Heart left ventricle (tissue), 16 donors: ENCODE data around the gene TNS3. TPM values are rescaled to one million over a fixed set of nuclear protein-coding genes. Genes with fewer than 3 reads are reported as not detected.
A peak's percentile ranks its signal among the peaks of the same experiment; 100 is the strongest.
"Not testable (repeated sequence)": the region's sequence is repeated elsewhere in the genome, so short reads cannot be mapped to it uniquely, and the experiment has no call there.

Experiments
- ATAC-seq, 4 donors: fragments of 200-7000 bp; cut with Tn5 transposase; one replicate each; pipeline ENCODE4 v1.9.1; 2020 to 2022; ENCODE audit warnings: moderate library complexity in 4 of 4, mild to moderate bottlenecking in 3 of 4, moderate number of reproducible peaks in 1 of 4
- DNase-seq, 5 donors: peaks; one replicate each; pipeline ENCODE4 v3.0.0-alpha.2; 2020
- H3K27ac ChIP-seq, 12 donors: fragments of 200-600 bp; sonication (generic) in 4 of 12; one replicate each; pipeline versions ENCODE4 v1.5.0 to v1.8.0; 2016 to 2022; ENCODE audit warnings: mild to moderate bottlenecking in 2 of 12
- H3K27me3 ChIP-seq, 9 donors: fragments of 200-600 bp; sonication (generic) in 2 of 9; one replicate each; pipeline versions ENCODE4 v1.5.1 to v1.8.0; 2016 to 2022; ENCODE audit warnings: mild to moderate bottlenecking in 3 of 9
- H3K36me3 ChIP-seq, 9 donors: fragments of 200-600 bp; sonication (generic) in 2 of 9; one replicate each; pipeline versions ENCODE4 v1.5.0 to v1.8.0; 2018 to 2022; ENCODE audit warnings: mild to moderate bottlenecking in 2 of 9
- H3K4me1 ChIP-seq, 12 donors: fragments of 200-600 bp; sonication (generic) in 4 of 12; one replicate each; pipeline versions ENCODE4 v1.5.0 to v1.8.0; 2016 to 2022; ENCODE audit warnings: mild to moderate bottlenecking in 3 of 12
- H3K4me3 ChIP-seq, 12 donors: fragments of 200-600 bp; sonication (generic) in 4 of 12; one replicate each; pipeline versions ENCODE4 v1.5.0 to v1.8.0; 2017 to 2022; ENCODE audit warnings: mild to moderate bottlenecking in 9 of 12, moderate library complexity in 4 of 12
- H3K9me3 ChIP-seq, 12 donors: fragments of 200-600 bp; sonication (generic) in 4 of 12; one replicate each; pipeline versions ENCODE4 v1.5.0 to v1.8.0; 2016 to 2022; ENCODE audit warnings: mild to moderate bottlenecking in 1 of 12
- CTCF ChIP-seq, 12 donors: fragments of 200-600 bp; sonication (generic) in 4 of 12; IDR thresholded peaks; one replicate each; pipeline versions ENCODE4 v1.5.0 to v1.8.0; 2018 to 2022; ENCODE audit warnings: antibody characterized with exemption in 12 of 12, mild to moderate bottlenecking in 5 of 12
- POLR2A ChIP-seq, 2 donors: fragments of 450-650 bp; IDR thresholded peaks; one replicate each; pipeline ENCODE4 v1.6.1; 2017; ENCODE audit warnings: antibody characterized with exemption in 2 of 2, mild to moderate bottlenecking in 2 of 2, moderate library complexity in 2 of 2
- WGBS, 4 donors: extraction: QIAGEN DNeasy Blood & Tissue Kit in 2 of 4; methylation state at CpG; one replicate each; pipeline versions ENCODE4 v1.1.5 to v1.1.7; 2013 to 2018; 5-methylcytosine and 5-hydroxymethylcytosine counted together
- intact Hi-C, 10 donors: fragments of 100-400 bp; cut with DNase I; formaldehyde crosslinking; loops; one replicate each; pipeline versions ENCODE4 v1.11.1 to v1.14.2; 2022
- polyA plus RNA-seq, 2 donors: library from polyadenylated mRNA; stranded (reverse); fragments of 200-250 nt; gene quantifications; one replicate each; pipeline ENCODE4 v1.2.3, GENCODE V29; 2013
- total RNA-seq, 9 donors: library from RNA; depleted of rRNA in 2 of 9; stranded (reverse); fragments of >200 nt in 2 of 9; fragmentation: NEBNext Ultra II Directional in 3 of 9; extraction: Animal tissue kit (Norgen Biotek cat#: 25700) in 3 of 9; gene quantifications; one replicate each; pipeline versions ENCODE4 v1.1.0 to v1.2.4, GENCODE V29; 2016 to 2023
- donor health status: ischemic (EF 13 %, LVEDD 7.1; RV severe dilation, severe dysfunction).
- donor health status: healthy with polysubstance abuse.
- donor health status: DM: no; HTN: yes; CAD: no.
- donor health status: DM: no; HTN: no; CAD: no.
- donor health status: ischemic (EF 25% LVEDD 6.9; RV normal size, moderate dysfunction).
- donor health status: ischemic (EF 25% LVEDD 5.7; RV mildly dilated, moderate dysfunction).
- donor health status: healthy.
- donor health status: DM: yes; HTN: yes; CAD: no.
- donor health status: ischemic (EF 35%, LVEDD 5.7; RV mildly dilated, moderate dysfunction).
- donor health status: nonischemic (EF 11% LVEDD 7.7; RV severe dilation, severe dysfunction).
- donor health status: DM: yes; HTN: yes; CAD: no.
- donor health status: PGD.
- donor health status: ischemic (EF 29% LVEDD 5.4; RV normal size, mild dysfunction).
- donor health status: nonischemic (EF 23%, LVEDD 6.1; RV moderate dilation, normal function).

Gene TNS3
- total and polyA plus RNA-seq, 11 donors: 10.1 to 116 (median 32.7) TPM

GRCh38 chr7:47266131-47266706, 315.7 kb downstream of the TNS3 start:
- WGBS, 4 donors: 19 to 24% (median 22%) methylated on average over 7 of the region's 7 CpGs
- Histone ChIP-seq H3K36me3 (no peaks in the 10 kb centered on the region), H3K9me3 (peaks cover 0 to 18% (median 0%) of the 10 kb centered on the region in 12 donors), H3K4me1 (peaks cover 0 to 13% (median 2%) of the 10 kb centered on the region in 12 donors), H3K27ac (peak overlapping the region in 3 of 12 donors; percentile 9 to 38 (median 13)), H3K4me3 (no peak overlapping the region), H3K27me3 (no peaks in the 10 kb centered on the region)
- ATAC-seq (peak; percentile 56 to 85 (median 78)), DNase-seq (peak in 4 of 5 donors; percentile 43 to 53 (median 48))
- TF ChIP-seq POLR2A (IDR thresholded peaks at IDR 0.05): no peak
- peak; percentile 87 to 95 (median 91) for TF ChIP-seq CTCF (IDR thresholded peaks at IDR 0.05)
- intact Hi-C loops: loop anchor here (1.0 to 10.0 kb wide), 14 partner anchors 61 to 555 kb away; no protein-coding TSS in a partner anchor

- no peaks in the 10 kb centered on the region for H3K36me3 ChIP-seq
- H3K4me3 ChIP-seq: no peak overlapping the region
- H3K4me1 ChIP-seq: peaks cover 0 to 13% (median 2%) of the 10 kb centered on the region in 12 donors
- ATAC-seq (no peak), DNase-seq (no peak)
- no peak overlapping the region for H3K27ac ChIP-seq
- 93 to 97% (median 94%) methylated on average over 4 of the region's 4 CpGs for WGBS, 4 donors
- intact Hi-C loops: loop anchor here (1.0 to 10.0 kb wide), 14 partner anchors 62 to 555 kb away; no protein-coding TSS in a partner anchor
- no peak for TF ChIP-seq CTCF (IDR thresholded peaks at IDR 0.05)
- no peak for TF ChIP-seq POLR2A (IDR thresholded peaks at IDR 0.05)
- H3K9me3 ChIP-seq: peaks cover 0 to 14% (median 0%) of the 10 kb centered on the region in 12 donors
- no peaks in the 10 kb centered on the region for H3K27me3 ChIP-seq
Observed at GRCh38 chr7:47265621-47266020, 316.3 kb downstream of the TNS3 start.

- Histone ChIP-seq H3K27ac (no peak overlapping the region), H3K4me1 (peaks cover 0 to 13% (median 2%) of the 10 kb centered on the region in 12 donors), H3K4me3 (no peak overlapping the region), H3K36me3 (no peaks in the 10 kb centered on the region), H3K9me3 (peaks cover 0 to 14% (median 0%) of the 10 kb centered on the region in 12 donors), H3K27me3 (no peaks in the 10 kb centered on the region)
- DNase-seq: no peak
- no peak for ATAC-seq
- TF ChIP-seq CTCF (IDR thresholded peaks at IDR 0.05): no peak
- TF ChIP-seq POLR2A (IDR thresholded peaks at IDR 0.05): no peak
- 74 to 81% (median 79%) methylated on average over 8 of the region's 8 CpGs for WGBS, 4 donors
- intact Hi-C loops: loop anchor here in 2 of 10 donors (10.0 kb wide), 2 partner anchors 111 to 171 kb away; no protein-coding TSS in a partner anchor
Observed at GRCh38 chr7:47264021-47264651, 317.8 kb downstream of the TNS3 start.

- Histone ChIP-seq H3K4me1 (peaks cover 0 to 13% (median 2%) of the 10 kb centered on the region in 12 donors), H3K27ac (no peak overlapping the region), H3K4me3 (no peak overlapping the region), H3K9me3 (peaks cover 0 to 3% (median 0%) of the 10 kb centered on the region in 12 donors), H3K36me3 (no peaks in the 10 kb centered on the region), H3K27me3 (no peaks in the 10 kb centered on the region)
- WGBS, 4 donors: 89 to 97% (median 94%) methylated on average over 3 of the region's 3 CpGs
- no peak for TF ChIP-seq CTCF (IDR thresholded peaks at IDR 0.05)
- TF ChIP-seq POLR2A (IDR thresholded peaks at IDR 0.05): no peak
- intact Hi-C loops: loop anchor here in 2 of 10 donors (10.0 kb wide), 2 partner anchors 112 to 172 kb away; no protein-coding TSS in a partner anchor
- DNase-seq: no peak
- ATAC-seq: no peak
Observed at GRCh38 chr7:47262881-47263280, 319.0 kb downstream of the TNS3 start.

GRCh38 chr7:47262160-47262559, 319.8 kb downstream of the TNS3 start:
- H3K9me3 ChIP-seq, DNase-seq, ATAC-seq, H3K36me3 ChIP-seq, H3K27me3 ChIP-seq, H3K27ac ChIP-seq, H3K4me3 ChIP-seq: not testable (repeated sequence)
- intact Hi-C loops: loop anchor here in 2 of 10 donors (10.0 kb wide), 2 partner anchors 113 to 173 kb away; no protein-coding TSS in a partner anchor
- 95 to 99% (median 97%) methylated on average over 11 of the region's 11 CpGs for WGBS, 4 donors
- H3K4me1 ChIP-seq: peaks cover 0 to 13% (median 2%) of the 10 kb centered on the region in 12 donors
